ENCODE data around the gene TFR2. TPM values are rescaled to one million over a fixed set of nuclear protein-coding genes. Genes with fewer than 3 reads are reported as not detected.

The TFR2 gene
- total RNA-seq, 4 donors from 2014 or later = 0.81 to 3.9 (median 1.3) TPM

GRCh38 chr7:100620239-100620638 lies 21.1 kb downstream of the TFR2 start:
- DNase-seq (ENCODE audit: low spot score in 2 of 2) = no peak
- Histone ChIP-seq H3K4me1 (no peaks in the 10 kb centered on the region), H3K4me3 (no peak overlapping the region), H3K27me3 (no peaks in the 10 kb centered on the region), H3K9me3 (no peaks in the 10 kb centered on the region), H3K36me3 (peaks cover 6% of the 10 kb centered on the region), H3K27ac (no peak overlapping the region)
- 94% methylated on average over 6 of the region's 6 CpGs for WGBS
- TF ChIP-seq CTCF (IDR thresholded peaks at IDR 0.05) (no peak), EP300 (IDR thresholded peaks at IDR 0.05) (no peak), POLR2AphosphoS5 (IDR thresholded peaks at IDR 0.05) (no peak)

GRCh38 chr7:100614308-100614861 lies 27.0 kb downstream of the TFR2 start:
- Histone ChIP-seq H3K36me3 (no peaks in the 10 kb centered on the region), H3K27ac (no peak overlapping the region), H3K4me1 (peaks cover 17% of the 10 kb centered on the region), H3K27me3 (no peaks in the 10 kb centered on the region), H3K9me3 (no peaks in the 10 kb centered on the region), H3K4me3 (no peak overlapping the region)
- DNase-seq (ENCODE audit: low spot score in 2 of 2) = no peak
- no peak for TF ChIP-seq EP300 (IDR thresholded peaks at IDR 0.05)
- no peak for TF ChIP-seq POLR2A (IDR thresholded peaks at IDR 0.05)
- TF ChIP-seq POLR2AphosphoS5 (IDR thresholded peaks at IDR 0.05) = no peak
- no peak for TF ChIP-seq CTCF (IDR thresholded peaks at IDR 0.05)
- 82% methylated on average over 6 of the region's 6 CpGs for WGBS

DNA sequence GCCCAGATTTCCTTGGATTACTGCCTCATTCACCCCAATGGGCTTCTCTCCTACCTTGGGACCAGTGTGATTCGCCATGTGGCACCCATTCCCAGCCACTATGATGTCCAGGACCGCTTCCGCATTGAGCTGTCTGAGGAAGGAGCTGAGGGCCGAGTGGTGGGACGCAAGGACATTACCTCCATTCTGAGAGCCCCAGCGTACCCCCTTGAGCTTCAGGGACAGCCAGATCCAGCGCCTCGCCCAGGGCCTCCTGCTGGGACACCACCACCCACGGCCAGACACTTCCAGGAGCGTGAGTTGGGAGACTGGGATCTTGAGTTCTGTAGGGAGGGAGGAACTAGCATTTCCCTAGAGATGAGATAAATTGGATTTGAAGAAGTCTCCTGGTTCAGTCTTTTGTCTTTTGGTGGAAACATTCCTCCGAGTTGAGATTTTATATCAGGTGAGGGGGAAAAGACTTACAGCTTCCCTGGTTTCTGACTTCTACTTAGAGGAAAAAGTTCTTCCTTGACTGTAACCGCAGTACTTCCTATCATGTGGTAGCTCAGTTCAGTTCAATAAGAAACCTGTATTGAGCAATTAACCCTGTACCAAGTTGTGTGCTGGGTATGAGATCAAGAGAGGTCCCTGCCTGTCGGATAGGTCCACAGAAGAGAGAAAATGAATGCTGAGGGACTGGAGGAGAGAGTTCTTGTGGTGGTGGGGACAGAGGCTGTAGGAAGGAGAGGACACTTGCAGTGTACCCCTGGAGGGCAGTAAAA lies 27.8 kb downstream of the TFR2 start:
- no peaks in the 10 kb centered on the region for H3K36me3 ChIP-seq
- peak overlapping the region; percentile 90 for H3K4me3 ChIP-seq
- TF ChIP-seq EP300 (IDR thresholded peaks at IDR 0.05) = no peak
- no peak for TF ChIP-seq CTCF (IDR thresholded peaks at IDR 0.05)
- no peak for TF ChIP-seq POLR2A (IDR thresholded peaks at IDR 0.05)
- TF ChIP-seq POLR2AphosphoS5 (IDR thresholded peaks at IDR 0.05) = no peak
- H3K27me3 ChIP-seq = no peaks in the 10 kb centered on the region
- no peak for DNase-seq (ENCODE audit: low spot score in 2 of 2)
- no peak overlapping the region for H3K27ac ChIP-seq
- 82% methylated on average over 5 of the region's 13 CpGs for WGBS
- H3K9me3 ChIP-seq = no peaks in the 10 kb centered on the region
- H3K4me1 ChIP-seq = peaks cover 17% of the 10 kb centered on the region

GRCh38 chr7:100612730-100613390 lies 28.5 kb downstream of the TFR2 start:
- no peaks in the 10 kb centered on the region for H3K36me3 ChIP-seq
- WGBS = 0% methylated on average over 1 of the region's 29 CpGs
- peaks cover 17% of the 10 kb centered on the region for H3K4me1 ChIP-seq
- no peaks in the 10 kb centered on the region for H3K27me3 ChIP-seq
- TF ChIP-seq POLR2A (IDR thresholded peaks at IDR 0.05) (no peak), EP300 (IDR thresholded peaks at IDR 0.05) (no peak), POLR2AphosphoS5 (IDR thresholded peaks at IDR 0.05) (no peak), CTCF (IDR thresholded peaks at IDR 0.05) (no peak)
- peak overlapping the region; percentile 91 for H3K27ac ChIP-seq
- H3K9me3 ChIP-seq = no peaks in the 10 kb centered on the region
- H3K4me3 ChIP-seq = peak overlapping the region; percentile 90
- DNase-seq (ENCODE audit: low spot score in 2 of 2) = no peak
